Neural cell (in vitro differentiated cells): ENCODE results near the gene ASIC4. TPM values are rescaled to one million over a fixed set of nuclear protein-coding genes. Genes with fewer than 3 reads are reported as not detected.
A peak's percentile ranks its signal among the peaks of the same experiment; 100 is the strongest.

Experiments
- H2AFZ ChIP-seq: fragments of 200-600, 300-800 bp; sonication (generic), shearing (Covaris generic); 2 replicates; pipeline ENCODE4 v1.6.0; 2014; ENCODE audit warnings: low read depth, mild to moderate bottlenecking, antibody characterized with exemption, low read length, moderate library complexity
- H3F3A ChIP-seq: fragments of 200-600 bp; shearing (Covaris generic); 2 replicates; pipeline ENCODE4 v1.6.1; 2016; ENCODE audit warnings: mild to moderate bottlenecking, moderate library complexity, mixed read lengths, antibody characterized with exemption, low read length; ENCODE audit not compliant: insufficient read depth, poor library complexity, severe bottlenecking
- H3K27ac ChIP-seq: fragments of 200-600, 300-800 bp; sonication (generic), shearing (Covaris generic); 2 replicates; pipeline ENCODE4 v1.5.1; 2014; ENCODE audit warnings: mild to moderate bottlenecking, low read length, moderate library complexity
- H3K27me3 ChIP-seq: fragments of 300-800, 200-600 bp; sonication (generic), shearing (Covaris generic); 2 replicates; pipeline ENCODE4 v1.6.0; 2014; ENCODE audit warnings: mild to moderate bottlenecking, low read depth, low read length, moderate library complexity; ENCODE audit not compliant: insufficient read depth
- H3K36me3 ChIP-seq: fragments of 300-800, 200-600 bp; sonication (generic), shearing (Covaris generic); 2 replicates; pipeline ENCODE4 v1.5.1; 2014; ENCODE audit warnings: mild to moderate bottlenecking, antibody characterized with exemption, low read length, moderate library complexity; ENCODE audit not compliant: insufficient read depth
- H3K4me2 ChIP-seq: fragments of 300-800, 200-600 bp; sonication (generic), shearing (Covaris generic); 2 replicates; pipeline ENCODE4 v1.6.0; 2014; ENCODE audit warnings: mild to moderate bottlenecking, low read length
- H3K4me3 ChIP-seq: fragments of 300-800, 200-600 bp; sonication (generic), shearing (Covaris generic); 2 replicates; pipeline ENCODE4 v1.5.1; 2014; ENCODE audit warnings: mild to moderate bottlenecking, low read length, moderate library complexity
- H3K79me2 ChIP-seq: fragments of 200-600 bp; shearing (Covaris generic); replicated peaks from 2 replicates; pipeline ENCODE4 v1.6.0; 2014; ENCODE audit warnings: mild to moderate bottlenecking, low read length, moderate library complexity; ENCODE audit not compliant: insufficient read depth
- H3K9ac ChIP-seq: fragments of 300-800, 200-600 bp; sonication (generic), shearing (Covaris generic); 2 replicates; pipeline ENCODE4 v1.6.1; 2016; ENCODE audit warnings: mild to moderate bottlenecking, low read length, mixed read lengths
- H3K9me2 ChIP-seq: fragments of 200-600 bp; shearing (Covaris generic); 2 replicates; pipeline ENCODE4 v1.6.1; 2016; ENCODE audit warnings: mild to moderate bottlenecking, low read length, mixed read lengths; ENCODE audit not compliant: insufficient read depth
- H3K9me3 ChIP-seq: fragments of 200-600, 300-800 bp; sonication (generic), shearing (Covaris generic); 2 replicates; pipeline ENCODE4 v1.6.1; 2016; ENCODE audit warnings: mild to moderate bottlenecking, mixed run types, low read length, moderate library complexity, mixed read lengths
- H4K20me1 ChIP-seq: fragments of 200-600 bp; shearing (Covaris generic); 2 replicates; pipeline ENCODE4 v1.6.1; 2016; ENCODE audit warnings: mild to moderate bottlenecking, mixed run types; ENCODE audit not compliant: insufficient read depth
- CTCF ChIP-seq: fragments of 450-650 bp; IDR thresholded peaks from 2 replicates; pipeline ENCODE4 v1.5.1; 2014; ENCODE audit warnings: antibody characterized with exemption, mild to moderate bottlenecking, moderate library complexity; ENCODE audit not compliant: poor library complexity, severe bottlenecking
- EP300 ChIP-seq: fragments of 450-650 bp; conservative IDR thresholded peaks from 2 replicates; pipeline ENCODE4 v1.6.1; 2014; ENCODE audit warnings: antibody characterized with exemption, mild to moderate bottlenecking, moderate library complexity; ENCODE audit not compliant: poor library complexity, severe bottlenecking
- EZH2 ChIP-seq: fragments of 200-600, 300-800 bp; shearing (Covaris generic), sonication (generic); IDR thresholded peaks from 2 replicates; pipeline ENCODE4 v1.6.1; 2014; ENCODE audit warnings: antibody characterized with exemption, low read length, borderline replicate concordance, mild to moderate bottlenecking; ENCODE audit not compliant: insufficient read depth, poor library complexity, severe bottlenecking
- MXI1 ChIP-seq: fragments of 450-650 bp; conservative IDR thresholded peaks from 2 replicates; pipeline ENCODE4 v1.6.1; 2014; ENCODE audit warnings: antibody characterized with exemption, mild to moderate bottlenecking; ENCODE audit not compliant: poor library complexity, severe bottlenecking
- POLR2AphosphoS5 ChIP-seq: IDR thresholded peaks from 2 replicates; pipeline ENCODE4 v1.6.1; 2012
- RAD21 ChIP-seq: fragments of 450-650 bp; conservative IDR thresholded peaks from 2 replicates; pipeline ENCODE4 v1.6.1; 2014; ENCODE audit warnings: antibody characterized with exemption, mild to moderate bottlenecking, moderate library complexity
- REST ChIP-seq: IDR thresholded peaks from 2 replicates; pipeline ENCODE4 v1.6.1; 2012; ENCODE audit warnings: borderline replicate concordance
- SMC3 ChIP-seq: fragments of 450-650 bp; conservative IDR thresholded peaks from 2 replicates; pipeline ENCODE4 v1.6.1; 2014; ENCODE audit warnings: antibody characterized with exemption, mild to moderate bottlenecking, moderate library complexity; ENCODE audit not compliant: poor library complexity
- TAF1 ChIP-seq: IDR thresholded peaks from 2 replicates; pipeline ENCODE4 v1.6.1; 2012; ENCODE audit warnings: low read depth
- polyA plus RNA-seq: library from polyadenylated mRNA; depleted of rRNA; stranded (reverse); fragments of >200 nt; gene quantifications from 2 replicates; pipeline ENCODE4 v1.2.3, GENCODE V29; 2014

ASIC4 gene
- polyA plus RNA-seq, 1 donor from 2014 or later: 2.7 TPM

- Histone ChIP-seq H3K9me3 (no peaks in the 10 kb centered on the region), H3F3A (no peaks in the 10 kb centered on the region), H4K20me1 (no peaks in the 10 kb centered on the region), H3K27me3 (peaks cover 60% of the 10 kb centered on the region), H3K9ac (no peak overlapping the region), H3K27ac (no peak overlapping the region), H3K4me2 (no peak overlapping the region), H3K79me2 (no peaks in the 10 kb centered on the region), H3K36me3 (no peaks in the 10 kb centered on the region), H2AFZ (no peak overlapping the region), H3K4me3 (no peak overlapping the region), H3K9me2 (no peaks in the 10 kb centered on the region)
- TF ChIP-seq EZH2 (no peak), EP300 (no peak), REST (no peak), SMC3 (no peak), RAD21 (no peak), CTCF (no peak), POLR2AphosphoS5 (no peak), MXI1 (no peak), TAF1 (no peak)
Measured at GRCh38 chr2:219496247-219496824, 17.9 kb upstream of the ASIC4 start.

- Histone ChIP-seq H3K9ac (no peak overlapping the region), H3K4me2 (no peak overlapping the region), H3K79me2 (no peaks in the 10 kb centered on the region), H3K27me3 (peaks cover 60% of the 10 kb centered on the region), H3K36me3 (no peaks in the 10 kb centered on the region), H3K27ac (no peak overlapping the region), H3K9me2 (no peaks in the 10 kb centered on the region), H3K9me3 (no peaks in the 10 kb centered on the region), H2AFZ (no peak overlapping the region), H3K4me3 (no peak overlapping the region), H4K20me1 (no peaks in the 10 kb centered on the region), H3F3A (no peaks in the 10 kb centered on the region)
- TF ChIP-seq EZH2 (peak; percentile 84), CTCF (no peak), POLR2AphosphoS5 (no peak)
Measured at GRCh38 chr2:219496825-219497494, 17.3 kb upstream of the ASIC4 start.
